GM21723 (cell line): ENCODE data around the gene ANKRD33.

ENCODE experiments used
- ATAC-seq: cut with Tn5 transposase; IDR thresholded peaks from one replicate; pipeline ENCODE4 v1.9.1; 2021; ENCODE audit warnings: mild to moderate bottlenecking, moderate library complexity; ENCODE audit not compliant: unreplicated experiment

ANKRD33 gene

DNA sequence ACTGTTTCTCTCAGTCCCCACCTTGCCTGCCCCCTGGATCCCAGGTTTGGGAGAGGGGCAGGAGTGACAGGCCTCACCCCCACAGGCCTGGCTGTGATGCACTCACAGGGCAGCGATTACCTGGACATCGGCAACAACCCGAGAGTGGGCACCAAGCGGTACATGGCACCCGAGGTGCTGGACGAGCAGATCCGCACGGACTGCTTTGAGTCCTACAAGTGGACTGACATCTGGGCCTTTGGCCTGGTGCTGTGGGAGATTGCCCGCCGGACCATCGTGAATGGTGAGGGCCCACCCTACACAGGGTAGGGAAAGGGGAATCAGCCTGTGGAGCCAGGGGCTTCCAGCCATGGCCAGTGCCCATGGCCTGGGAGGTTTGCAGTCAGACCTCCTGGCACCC, 28.0 kb downstream of the ANKRD33 start:
- ATAC-seq, result no peak

GRCh38 chr12:51917041-51917590, 29.2 kb downstream of the ANKRD33 start:
- no peak for ATAC-seq

GRCh38 chr12:51917746-51918453, 30.0 kb downstream of the ANKRD33 start:
- ATAC-seq, result no peak

DNA sequence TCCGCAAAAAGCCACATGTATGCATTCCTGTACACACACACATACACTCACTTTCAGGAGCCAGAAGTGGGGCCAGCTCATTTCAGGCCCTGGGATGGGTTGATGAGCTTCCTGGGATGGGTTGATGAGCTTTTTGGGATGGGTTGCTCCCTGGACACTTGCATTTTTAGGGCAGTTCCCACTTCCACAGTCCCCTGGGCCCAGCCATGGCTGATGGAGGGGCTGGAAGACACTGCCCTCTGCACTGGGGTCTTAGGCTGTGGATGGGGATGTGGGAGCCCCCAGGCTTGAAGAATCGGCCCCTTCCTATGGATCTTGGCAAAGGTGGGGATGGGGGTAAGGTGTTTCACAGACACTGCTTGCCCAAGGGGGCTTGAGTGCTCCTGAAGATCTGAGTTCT, 32.1 kb downstream of the ANKRD33 start:
- no peak for ATAC-seq

- ATAC-seq, result no peak
Observed at GRCh38 chr12:51921017-51921725, 33.3 kb downstream of the ANKRD33 start.

- no peak for ATAC-seq
Observed at GRCh38 chr12:51922146-51922545, 34.2 kb downstream of the ANKRD33 start.

DNA sequence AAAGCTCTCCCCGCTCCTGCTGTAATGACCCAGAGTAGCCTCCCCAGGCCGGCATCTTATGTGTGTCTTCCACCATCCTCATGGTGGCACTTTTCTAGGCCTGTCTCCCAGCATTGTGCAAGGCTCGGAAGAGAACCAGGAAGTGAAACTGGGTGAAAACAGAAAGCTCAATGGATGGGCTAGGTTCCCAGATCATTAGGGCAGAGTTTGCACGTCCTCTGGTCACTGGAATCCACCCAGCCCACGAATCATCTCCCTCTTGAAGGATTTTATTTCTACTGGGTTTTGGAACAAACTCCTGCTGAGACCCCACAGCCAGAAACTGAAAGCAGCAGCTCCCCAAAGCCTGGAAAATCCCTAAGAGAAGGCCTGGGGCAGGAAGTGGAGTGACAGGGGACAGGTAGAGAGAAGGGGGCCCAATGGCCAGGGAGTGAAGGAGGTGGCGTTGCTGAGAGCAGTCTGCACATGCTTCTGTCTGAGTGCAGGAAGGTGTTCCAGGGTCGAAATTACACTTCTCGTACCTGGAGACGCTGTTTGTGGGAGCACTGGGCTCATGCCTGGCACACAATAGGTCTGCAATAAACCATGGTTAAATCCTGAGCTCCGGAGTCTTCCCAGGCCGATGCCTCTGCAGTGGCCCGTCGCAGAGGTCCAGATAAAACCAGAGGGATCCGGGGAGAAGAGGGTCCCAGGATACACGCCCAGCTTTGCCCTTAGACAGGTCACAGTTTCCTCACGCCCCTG, 35.0 kb downstream of the ANKRD33 start:
- ATAC-seq, result no peak

DNA sequence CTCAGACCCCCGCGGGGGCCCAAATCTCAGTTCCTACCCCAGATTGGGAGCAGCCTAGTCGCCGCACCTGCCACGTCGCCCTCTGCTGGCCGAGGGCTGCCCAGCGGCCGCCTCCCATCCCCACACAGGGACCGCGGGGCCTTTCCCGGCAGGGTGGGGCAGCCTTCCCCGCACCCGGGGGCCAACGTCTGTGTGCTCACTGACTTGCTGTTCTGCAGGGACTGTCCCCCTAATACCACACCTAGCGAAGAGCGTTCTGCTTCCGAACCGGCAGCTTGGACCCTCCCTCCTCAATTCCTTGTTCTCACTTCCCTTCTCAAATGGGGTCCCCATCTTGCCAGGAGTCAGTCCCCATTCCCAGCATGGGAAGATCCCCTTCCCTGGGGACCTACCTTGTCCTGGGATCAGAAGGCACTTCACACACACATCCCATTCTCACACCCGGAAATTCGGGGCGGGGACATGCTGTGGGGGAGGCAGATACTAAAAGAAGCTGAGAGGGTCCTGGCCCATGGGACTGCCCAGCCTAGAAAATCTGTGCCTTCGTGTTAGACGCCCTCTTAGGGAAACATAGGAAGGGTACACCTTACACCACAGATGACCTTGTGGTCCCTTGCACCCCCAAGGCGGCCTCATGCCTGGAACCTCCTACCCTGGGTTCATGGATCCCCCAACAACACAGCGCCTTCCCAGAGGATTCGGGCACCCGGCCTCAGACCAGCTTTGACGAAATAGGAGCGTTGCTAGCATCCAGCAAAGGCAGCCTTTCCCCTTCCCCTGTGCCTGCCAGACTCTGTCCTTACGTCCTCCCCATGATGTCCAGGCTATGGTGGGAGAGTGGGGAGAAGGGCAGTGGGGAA, 35.8 kb downstream of the ANKRD33 start:
- no peak for ATAC-seq

DNA sequence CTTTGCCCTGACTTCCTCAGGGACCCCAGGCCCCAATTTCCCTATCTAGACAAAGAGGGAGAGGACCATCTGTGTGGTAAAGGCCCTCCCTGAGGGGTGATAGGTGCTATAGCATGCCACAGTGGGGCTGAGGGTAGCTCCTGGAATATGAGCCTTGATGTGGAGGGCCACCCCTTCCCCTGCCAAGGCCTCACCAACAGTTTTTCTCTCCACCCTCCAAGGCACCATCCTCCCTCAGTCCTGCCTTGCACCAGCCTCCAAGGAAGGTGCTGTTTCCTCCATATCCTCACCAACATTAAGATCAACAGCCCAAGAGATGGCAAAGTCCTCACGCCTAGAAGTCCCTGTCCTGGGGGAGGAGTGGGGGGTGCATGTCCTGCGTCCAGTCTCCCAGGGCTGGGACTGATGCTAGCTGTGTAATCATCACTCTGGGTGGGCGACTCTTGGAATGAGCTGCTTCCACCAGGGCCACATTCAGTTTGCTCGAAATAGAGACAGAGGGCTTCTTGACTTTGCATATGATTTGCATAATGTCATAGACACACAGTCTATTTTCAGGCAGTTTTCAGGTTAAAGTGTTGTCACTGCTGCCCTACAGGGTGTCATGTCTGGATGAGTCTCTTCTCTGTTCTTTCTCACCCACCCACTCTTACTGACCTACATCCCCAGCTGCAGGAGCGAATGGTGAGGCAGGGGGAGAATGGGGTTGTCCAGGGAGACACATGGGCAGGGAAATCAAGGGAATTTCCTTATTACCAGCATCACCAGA, 36.8 kb downstream of the ANKRD33 start:
- no peak for ATAC-seq

DNA sequence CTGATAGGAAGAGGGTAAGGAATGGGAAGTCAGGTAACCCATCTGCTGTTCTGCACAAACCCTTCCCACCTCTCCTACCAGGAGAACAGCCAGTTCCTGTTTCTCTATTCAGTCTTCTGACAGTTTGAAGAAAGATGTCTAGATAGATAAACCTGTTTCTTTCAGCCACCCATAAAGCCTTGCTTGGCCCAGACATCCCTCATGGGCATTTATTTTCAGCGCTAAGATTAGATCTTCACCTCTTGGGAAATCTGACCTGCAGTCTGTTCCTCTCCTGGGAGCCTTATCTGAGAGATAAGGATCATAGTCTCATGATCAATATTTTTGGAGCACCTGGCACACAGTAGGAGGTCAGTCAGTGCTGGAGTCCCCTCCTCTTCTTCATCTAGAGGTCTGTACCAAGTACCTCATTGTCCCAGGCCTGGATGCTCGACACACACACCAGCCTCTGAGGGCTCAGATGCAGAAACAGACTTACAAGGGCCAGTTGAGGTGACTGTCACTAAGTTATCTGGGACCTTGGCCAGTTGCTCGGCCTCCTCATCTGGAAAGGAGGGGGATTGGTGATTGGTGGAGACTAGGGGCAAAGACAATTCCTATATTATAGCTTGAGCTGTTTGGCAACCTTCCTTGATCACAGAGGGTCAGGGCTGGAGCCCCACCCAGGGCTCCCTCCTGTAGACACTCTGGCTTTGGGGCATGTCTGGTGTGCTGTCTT, 37.6 kb downstream of the ANKRD33 start:
- ATAC-seq, result no peak

GRCh38 chr12:51926064-51926632, 38.2 kb downstream of the ANKRD33 start:
- no peak for ATAC-seq

- no peak for ATAC-seq
Observed at GRCh38 chr12:51926718-51927117, 38.8 kb downstream of the ANKRD33 start.

DNA sequence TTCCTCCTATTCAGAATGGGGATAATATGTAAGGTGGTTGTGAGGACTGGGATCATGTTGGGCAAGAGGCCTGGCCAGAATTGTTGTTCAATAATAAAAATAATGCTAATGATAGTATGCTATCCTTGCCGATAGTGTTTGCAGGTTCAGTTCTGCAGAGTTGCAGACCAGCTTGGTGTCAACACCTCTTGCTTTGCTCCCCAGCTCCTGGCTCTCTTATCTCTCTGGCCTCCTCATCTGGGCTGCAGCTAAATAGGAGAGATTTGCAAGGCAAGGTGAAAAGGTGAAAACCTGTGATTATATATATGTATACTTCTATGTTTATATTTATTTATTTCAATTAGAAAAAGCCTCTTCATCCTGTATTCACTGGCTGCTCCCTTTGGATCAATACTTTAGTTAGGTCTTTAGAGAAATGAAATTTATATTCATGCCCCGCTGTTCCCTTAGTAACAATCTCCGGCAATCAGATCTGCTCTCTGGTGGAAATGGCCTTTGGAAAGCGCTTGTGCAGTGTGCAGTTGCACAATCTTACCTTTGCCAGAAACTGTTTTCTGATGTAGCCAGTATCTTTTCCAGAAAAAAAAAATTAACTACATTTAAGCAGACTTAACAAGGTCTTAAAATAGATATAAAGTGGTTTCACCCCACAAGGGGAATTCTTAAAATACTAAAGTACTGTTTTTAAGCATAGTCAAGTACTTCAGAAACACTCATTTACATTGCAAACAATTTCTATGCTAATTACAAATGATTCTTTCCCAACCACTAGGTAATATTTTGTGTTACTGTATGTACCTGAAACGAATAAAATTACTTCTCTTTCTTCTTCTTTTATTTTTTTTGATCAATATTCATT, 44.5 kb downstream of the ANKRD33 start:
- no peak for ATAC-seq

DNA sequence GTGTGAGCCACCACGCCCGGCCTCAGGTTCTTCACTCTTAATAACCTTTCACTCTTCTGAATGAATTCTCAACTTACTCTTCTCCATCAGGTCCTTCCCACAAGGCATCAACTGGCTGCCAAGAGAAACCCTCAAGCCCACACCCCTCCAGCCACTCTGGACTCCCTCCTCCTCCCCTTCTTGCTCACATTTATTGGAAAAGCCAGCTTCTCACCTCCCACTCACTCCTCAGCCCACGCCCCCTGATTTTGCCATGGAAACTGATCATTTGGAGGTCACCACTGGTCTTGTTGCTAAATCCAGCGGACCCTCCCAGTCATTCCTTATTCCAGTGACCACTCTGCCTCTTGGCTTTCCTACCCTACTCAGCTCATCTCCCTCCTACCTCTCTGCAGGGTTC, 46.2 kb downstream of the ANKRD33 start:
- no peak for ATAC-seq

DNA sequence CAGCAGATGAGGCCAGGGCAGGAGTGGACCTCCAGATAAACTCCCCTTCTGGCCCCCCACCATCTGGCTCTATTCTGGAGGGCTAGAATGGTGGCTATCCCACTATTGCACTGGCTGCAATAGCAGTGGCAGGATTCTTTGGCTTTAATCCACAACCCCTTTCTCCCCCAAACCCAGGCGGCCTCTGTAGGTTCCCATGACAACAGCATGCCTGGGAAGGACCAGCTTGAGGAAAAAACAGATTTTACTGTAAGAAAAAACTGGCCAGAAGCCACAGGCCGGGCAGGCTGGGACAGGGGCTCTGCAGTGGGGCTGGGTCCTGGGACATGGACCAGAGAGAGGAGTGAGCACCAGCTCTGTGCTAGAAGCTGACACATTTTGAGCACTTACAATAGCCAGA, 50.0 kb downstream of the ANKRD33 start:
- ATAC-seq, result no peak

DNA sequence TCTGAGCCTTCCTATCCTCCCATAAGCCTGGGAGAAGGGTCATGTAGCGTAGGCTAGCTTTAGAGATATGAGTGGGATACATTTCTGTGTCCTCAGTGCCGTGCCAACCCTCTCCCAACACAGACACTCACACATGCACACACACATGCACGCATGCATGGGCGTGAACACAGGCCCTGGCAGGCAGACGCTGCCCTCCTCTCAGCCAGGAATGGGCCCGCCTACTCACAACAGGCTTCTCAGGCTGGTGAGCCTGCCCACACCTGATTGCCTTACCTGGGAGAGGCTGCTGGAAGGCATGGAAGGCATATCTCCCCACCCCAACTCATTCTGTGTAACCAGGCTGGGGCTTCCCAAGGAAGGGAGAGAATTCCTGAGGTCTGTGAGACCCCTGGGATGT, 50.8 kb downstream of the ANKRD33 start:
- ATAC-seq, result no peak

DNA sequence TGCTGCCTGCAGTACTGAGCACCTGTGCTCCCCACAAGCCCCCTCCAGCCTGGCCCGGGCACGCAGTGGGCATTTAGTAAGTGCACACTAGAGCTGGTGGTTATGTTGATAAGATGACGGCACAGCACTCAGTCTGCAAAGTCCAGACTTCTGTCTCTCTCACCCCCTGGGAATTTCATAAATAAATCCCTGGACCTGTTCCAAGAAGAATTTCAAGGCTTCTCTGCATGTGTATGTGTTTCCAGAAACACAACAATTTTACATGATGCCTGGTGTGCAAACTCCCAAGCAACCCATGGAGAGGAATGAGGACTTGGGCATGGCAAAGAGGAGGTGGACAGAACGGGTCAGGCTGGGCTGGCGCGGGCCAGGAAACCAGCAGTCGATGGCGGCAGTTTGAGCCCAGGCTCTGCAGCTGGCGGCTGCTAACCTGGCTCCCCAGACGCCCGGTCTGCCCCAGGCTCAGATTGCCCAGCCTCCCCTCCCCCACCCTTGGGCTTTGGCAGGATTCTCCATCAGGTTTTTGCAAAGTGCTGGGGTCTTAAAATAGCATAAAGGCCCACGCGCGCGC, 53.2 kb downstream of the ANKRD33 start:
- no peak for ATAC-seq
